Neutrophil (primary cell): ENCODE measurements around the gene TGM6.

Source experiments
- H3K27ac ChIP-seq: fragments of 200-600 bp; sonication (generic); 2 replicates; pipeline ENCODE4 v1.5.1; 2016; ENCODE audit warnings: mild to moderate bottlenecking, moderate library complexity
- H3K27me3 ChIP-seq: fragments of 200-600 bp; sonication (generic); 2 replicates; pipeline ENCODE4 v1.6.0; 2016; ENCODE audit warnings: mild to moderate bottlenecking
- H3K36me3 ChIP-seq: fragments of 200-600 bp; sonication (generic); 2 replicates; pipeline ENCODE4 v1.5.1; 2017
- H3K4me1 ChIP-seq, 2 experiments: fragments of 200-600 bp in 1 of 2; sonication (generic) in 1 of 2; 1 replicate in 1 of 2; 2 replicates in 1 of 2; pipeline versions ENCODE4 v1.5.1 to v1.6.1; 2013 to 2016; ENCODE audit warnings: low read depth in 1 of 2, low read length in 1 of 2, mild to moderate bottlenecking in 1 of 2, moderate library complexity in 1 of 2; ENCODE audit not compliant: control insufficient read depth in 1 of 2, insufficient read depth in 1 of 2
- H3K4me3 ChIP-seq, 2 experiments: fragments of 200-600 bp in 1 of 2; sonication (generic) in 1 of 2; 1 replicate in 1 of 2; 2 replicates in 1 of 2; pipeline ENCODE4 v1.5.1; 2013 to 2016; ENCODE audit warnings: low read depth in 1 of 2, low read length in 1 of 2, mild to moderate bottlenecking in 1 of 2, moderate library complexity in 1 of 2
- H3K9me3 ChIP-seq: fragments of 200-600 bp; sonication (generic); 2 replicates; pipeline ENCODE4 v1.5.1; 2016
- TF ChIP-seq, protein P1 (sequence below): fragments of 200-600 bp; sonication (generic); IDR thresholded peaks from 2 replicates; pipeline ENCODE4 v1.5.1; 2016; ENCODE audit warnings: antibody characterized with exemption

TGM6 gene

DNA sequence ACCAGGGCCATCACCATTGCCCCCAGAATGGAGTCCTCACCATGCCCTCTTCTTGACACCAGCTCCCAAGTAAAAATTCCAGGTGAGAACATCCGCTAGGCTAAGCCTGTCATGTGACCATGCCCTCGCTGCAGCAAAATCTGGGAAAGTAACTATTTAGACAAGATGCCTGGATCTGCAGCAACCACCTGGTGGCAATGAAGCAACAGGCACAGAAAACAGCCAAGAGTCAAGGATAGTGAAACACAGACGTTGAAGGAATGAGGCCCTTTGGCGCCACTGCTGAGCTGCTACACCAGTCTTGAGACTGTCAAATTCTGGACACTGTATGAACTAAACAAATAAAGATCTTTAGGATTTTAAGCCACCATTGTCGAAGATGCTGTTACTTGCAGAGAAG is 30.1 kb upstream of the TGM6 start:
- peaks cover 66% of the 10 kb centered on the region for H3K27me3 ChIP-seq
- no peaks in the 10 kb centered on the region for H3K9me3 ChIP-seq
- TF ChIP-seq, protein P1, sequence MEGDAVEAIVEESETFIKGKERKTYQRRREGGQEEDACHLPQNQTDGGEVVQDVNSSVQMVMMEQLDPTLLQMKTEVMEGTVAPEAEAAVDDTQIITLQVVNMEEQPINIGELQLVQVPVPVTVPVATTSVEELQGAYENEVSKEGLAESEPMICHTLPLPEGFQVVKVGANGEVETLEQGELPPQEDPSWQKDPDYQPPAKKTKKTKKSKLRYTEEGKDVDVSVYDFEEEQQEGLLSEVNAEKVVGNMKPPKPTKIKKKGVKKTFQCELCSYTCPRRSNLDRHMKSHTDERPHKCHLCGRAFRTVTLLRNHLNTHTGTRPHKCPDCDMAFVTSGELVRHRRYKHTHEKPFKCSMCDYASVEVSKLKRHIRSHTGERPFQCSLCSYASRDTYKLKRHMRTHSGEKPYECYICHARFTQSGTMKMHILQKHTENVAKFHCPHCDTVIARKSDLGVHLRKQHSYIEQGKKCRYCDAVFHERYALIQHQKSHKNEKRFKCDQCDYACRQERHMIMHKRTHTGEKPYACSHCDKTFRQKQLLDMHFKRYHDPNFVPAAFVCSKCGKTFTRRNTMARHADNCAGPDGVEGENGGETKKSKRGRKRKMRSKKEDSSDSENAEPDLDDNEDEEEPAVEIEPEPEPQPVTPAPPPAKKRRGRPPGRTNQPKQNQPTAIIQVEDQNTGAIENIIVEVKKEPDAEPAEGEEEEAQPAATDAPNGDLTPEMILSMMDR = no peak

DNA sequence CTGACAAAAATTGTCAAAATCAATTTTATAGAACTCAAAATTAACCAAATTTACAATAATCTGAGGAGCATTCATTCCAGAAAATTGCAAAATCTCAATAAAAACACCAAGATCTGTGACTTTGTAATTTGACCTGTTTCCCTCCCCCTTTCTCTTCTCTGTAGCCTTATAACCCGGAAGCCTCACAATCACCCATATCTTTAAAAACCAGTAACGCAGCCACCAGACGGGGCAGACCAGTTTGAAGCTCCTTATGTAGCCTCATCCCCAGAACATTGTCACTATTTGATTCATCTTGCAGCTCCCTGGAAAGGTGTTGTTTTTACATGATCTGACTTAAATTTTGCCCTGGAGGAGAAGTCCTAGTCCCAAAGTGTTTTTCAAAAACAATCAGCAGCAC is 27.5 kb upstream of the TGM6 start:
- peaks cover 85% of the 10 kb centered on the region for H3K27me3 ChIP-seq

More for the DNA sequence above, 30.1 kb upstream of the TGM6 start:
- Histone ChIP-seq H3K36me3 (no peaks in the 10 kb centered on the region), H3K27ac (no peak overlapping the region), H3K4me3 (no peak overlapping the region), H3K4me1 (peaks cover 16% of the 10 kb centered on the region in 2 experiments)

DNA sequence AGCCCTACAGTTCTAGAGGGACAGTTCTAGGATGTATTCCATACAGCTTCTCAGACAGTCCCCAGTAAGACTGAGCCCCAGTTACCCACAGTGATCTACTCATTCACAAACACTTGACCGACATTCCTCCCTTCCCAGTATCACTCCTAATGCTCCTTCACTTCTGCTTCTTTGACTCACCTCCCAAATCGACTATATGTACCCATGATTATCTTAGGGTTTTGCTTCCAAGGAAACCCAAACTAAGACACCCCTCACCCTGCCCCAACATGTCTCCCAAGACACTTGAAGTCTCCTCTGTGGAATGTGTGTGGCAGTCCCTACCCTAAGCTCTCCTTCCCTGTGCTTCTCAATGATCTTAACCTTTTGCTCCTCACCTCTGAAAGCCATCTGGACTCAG is 23.6 kb upstream of the TGM6 start:
- Histone ChIP-seq H3K4me3 (no peak overlapping the region), H3K36me3 (no peaks in the 10 kb centered on the region), H3K9me3 (no peaks in the 10 kb centered on the region), H3K4me1 (peaks cover 0 to 1% of the 10 kb centered on the region in 2 experiments), H3K27ac (no peak overlapping the region), H3K27me3 (peaks cover 91% of the 10 kb centered on the region)
- TF ChIP-seq, protein P1 = no peak

More for the DNA sequence above, 27.5 kb upstream of the TGM6 start:
- TF ChIP-seq, protein P1 = no peak
- Histone ChIP-seq H3K4me3 (no peak overlapping the region), H3K27ac (no peak overlapping the region), H3K9me3 (no peaks in the 10 kb centered on the region), H3K36me3 (no peaks in the 10 kb centered on the region), H3K4me1 (peaks cover 0 to 4% of the 10 kb centered on the region in 2 experiments)

DNA sequence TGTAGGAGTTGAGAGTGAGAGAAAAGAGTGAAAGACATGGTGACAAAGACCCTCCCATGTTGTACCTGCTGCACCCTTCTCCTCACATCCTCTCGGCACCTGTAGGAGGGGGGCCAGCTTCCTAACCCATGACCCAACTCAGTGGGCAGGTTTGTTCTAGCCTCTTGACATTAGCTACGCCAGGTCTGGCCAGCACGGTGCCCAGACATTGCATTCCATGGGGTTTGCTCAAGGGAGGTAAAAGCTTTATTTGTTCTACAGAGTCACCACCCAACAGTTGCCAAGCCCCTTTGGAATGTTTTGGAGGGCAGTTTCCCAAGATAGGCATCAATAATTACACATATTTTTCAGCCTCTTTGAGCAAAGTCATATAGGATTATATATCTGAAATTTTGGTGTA is 22.7 kb upstream of the TGM6 start:
- no peaks in the 10 kb centered on the region for H3K9me3 ChIP-seq
- H3K36me3 ChIP-seq = no peaks in the 10 kb centered on the region
- TF ChIP-seq, protein P1 = no peak
- H3K27ac ChIP-seq = no peak overlapping the region
- H3K27me3 ChIP-seq = peaks cover 89% of the 10 kb centered on the region
- no peak overlapping the region for H3K4me3 ChIP-seq
- H3K4me1 ChIP-seq = no peaks in the 10 kb centered on the region

DNA sequence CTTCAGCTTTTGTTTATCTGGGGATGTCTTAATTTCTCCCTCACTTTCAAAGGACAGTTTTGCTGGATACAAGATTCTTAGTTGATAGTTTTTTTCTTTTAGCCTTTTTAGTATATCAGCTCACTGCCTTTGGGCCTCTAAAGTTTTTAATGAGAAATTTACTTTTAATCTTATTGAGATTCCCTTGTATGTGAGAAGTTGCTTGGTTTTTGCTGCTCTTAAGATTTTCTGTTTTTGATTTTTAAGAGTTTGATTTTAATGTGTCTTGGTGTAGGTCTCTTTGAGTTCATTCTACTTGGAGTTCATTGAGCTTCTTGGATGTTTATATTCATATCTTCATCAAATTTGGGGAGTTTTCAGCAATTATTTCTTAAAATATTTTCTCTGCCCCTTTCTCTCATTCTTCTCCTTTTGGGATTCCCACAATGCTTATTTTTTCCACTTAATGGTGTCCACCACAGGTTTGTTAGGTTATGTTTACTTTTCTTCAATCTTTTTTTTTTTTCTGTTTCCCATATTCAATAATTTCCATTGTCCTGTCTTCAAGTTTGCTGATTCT is 19.6 kb upstream of the TGM6 start:
- Histone ChIP-seq H3K36me3 (no peaks in the 10 kb centered on the region), H3K27me3 (peaks cover 83% of the 10 kb centered on the region), H3K4me3 (no peak overlapping the region), H3K9me3 (no peaks in the 10 kb centered on the region), H3K4me1 (peaks cover 0 to 10% of the 10 kb centered on the region in 2 experiments), H3K27ac (no peak overlapping the region)
- TF ChIP-seq, protein P1 = no peak
